ENCODE measurements around the gene TNNI3.
A peak's percentile ranks its signal among the peaks of the same experiment; 100 is the strongest.
"Not testable (repeated sequence)": the region's sequence is repeated elsewhere in the genome, so short reads cannot be mapped to it uniquely, and the experiment has no call there.

The TNNI3 gene

GRCh38 chr19:55157064-55157908, at the start of gene TNNI3:
Gene TNNI3, minus strand, starts transcription at chr19:55157732. Its CDS starts 143 bp downstream, at chr19:55157589.
- no peak for DNase-seq (ENCODE audit: low read depth, low spot score)
- POLR2A ChIA-PET, result no interaction called here
- TF ChIP-seq, protein P1, sequence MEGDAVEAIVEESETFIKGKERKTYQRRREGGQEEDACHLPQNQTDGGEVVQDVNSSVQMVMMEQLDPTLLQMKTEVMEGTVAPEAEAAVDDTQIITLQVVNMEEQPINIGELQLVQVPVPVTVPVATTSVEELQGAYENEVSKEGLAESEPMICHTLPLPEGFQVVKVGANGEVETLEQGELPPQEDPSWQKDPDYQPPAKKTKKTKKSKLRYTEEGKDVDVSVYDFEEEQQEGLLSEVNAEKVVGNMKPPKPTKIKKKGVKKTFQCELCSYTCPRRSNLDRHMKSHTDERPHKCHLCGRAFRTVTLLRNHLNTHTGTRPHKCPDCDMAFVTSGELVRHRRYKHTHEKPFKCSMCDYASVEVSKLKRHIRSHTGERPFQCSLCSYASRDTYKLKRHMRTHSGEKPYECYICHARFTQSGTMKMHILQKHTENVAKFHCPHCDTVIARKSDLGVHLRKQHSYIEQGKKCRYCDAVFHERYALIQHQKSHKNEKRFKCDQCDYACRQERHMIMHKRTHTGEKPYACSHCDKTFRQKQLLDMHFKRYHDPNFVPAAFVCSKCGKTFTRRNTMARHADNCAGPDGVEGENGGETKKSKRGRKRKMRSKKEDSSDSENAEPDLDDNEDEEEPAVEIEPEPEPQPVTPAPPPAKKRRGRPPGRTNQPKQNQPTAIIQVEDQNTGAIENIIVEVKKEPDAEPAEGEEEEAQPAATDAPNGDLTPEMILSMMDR (IDR thresholded peaks at IDR 0.05; ENCODE audit: insufficient read depth, low read length, missing control alignments), result no peak
- peak within 1 kb of the TSS; percentile 15; the same call in 1 of the 2 replicates for H3K4me3 ChIP-seq (ENCODE audit: low read depth, low read length)
- CTCF ChIA-PET, result interaction anchor here (0.6 to 3.8 kb wide), 5 partner anchors 9 to 68 kb away, joined by 3 to 32 read pairs (median 4); partner anchors contain the start of gene DNAAF3

GRCh38 chr19:55206664-55207500, 49.4 kb upstream of the TNNI3 start:
- no peak for DNase-seq (ENCODE audit: low read depth, low spot score)
- TF ChIP-seq, protein P1 (IDR thresholded peaks at IDR 0.05; ENCODE audit: insufficient read depth, low read length, missing control alignments), result no peak
- ChIA-PET POLR2A (interaction anchor here (1.1 to 1.3 kb wide), 3 partner anchors 10 to 201 kb away, joined by 3 read pairs; partner anchors contain the start of gene UBE2S), CTCF (interaction anchor here (1.4 kb wide), 1 partner anchor 211 kb away, joined by 3 read pairs; no protein-coding TSS in a partner anchor)
- H3K4me3 ChIP-seq (ENCODE audit: low read depth, low read length), result peak overlapping the region; percentile 40

DNA sequence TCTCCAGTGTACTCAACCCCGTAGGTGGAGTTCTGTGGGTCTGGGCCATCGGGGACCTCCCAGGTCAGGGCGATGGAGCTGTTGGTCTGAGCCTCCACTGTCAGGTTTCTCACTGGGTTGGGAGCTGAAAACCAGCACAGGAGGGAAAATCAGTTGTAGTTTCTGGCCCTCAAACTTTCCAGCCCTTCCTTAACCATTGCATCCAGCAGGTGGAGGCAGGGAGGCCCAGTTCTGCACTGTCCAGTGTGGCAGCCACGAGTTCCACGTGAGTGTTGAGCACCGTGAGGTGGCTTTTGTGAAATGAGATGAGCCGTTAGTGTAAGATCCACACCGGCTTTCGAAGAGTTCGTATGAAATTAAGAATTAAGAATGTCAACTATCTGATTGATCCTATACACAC, 44.7 kb upstream of the TNNI3 start:
- DNase-seq (ENCODE audit: low read depth, low spot score); H3K4me3 ChIP-seq (ENCODE audit: low read depth, low read length); POLR2A ChIA-PET: not testable (repeated sequence)
- CTCF ChIA-PET, result interaction anchor here (2.1 kb wide), 1 partner anchor 42 kb away, joined by 6 read pairs; no protein-coding TSS in a partner anchor
- TF ChIP-seq, protein P1 (IDR thresholded peaks at IDR 0.05; ENCODE audit: insufficient read depth, low read length, missing control alignments), result peak; percentile 6

GRCh38 chr19:55199620-55200204, 42.2 kb upstream of the TNNI3 start:
- ChIA-PET POLR2A (no interaction called here), CTCF (no interaction called here)
- no peak for DNase-seq (ENCODE audit: low read depth, low spot score)
- TF ChIP-seq, protein P1 (IDR thresholded peaks at IDR 0.05; ENCODE audit: insufficient read depth, low read length, missing control alignments), result no peak
- H3K4me3 ChIP-seq (ENCODE audit: low read depth, low read length), result no peak overlapping the region

- H3K4me3 ChIP-seq (ENCODE audit: low read depth, low read length), result no peak overlapping the region
- ChIA-PET POLR2A (no interaction called here), CTCF (interaction anchor here (0.9 to 1.8 kb wide), 4 partner anchors 21 to 220 kb away, joined by 3 to 6 read pairs (median 4); no protein-coding TSS in a partner anchor)
- no peak for DNase-seq (ENCODE audit: low read depth, low spot score)
- TF ChIP-seq, protein P1 (IDR thresholded peaks at IDR 0.05; ENCODE audit: insufficient read depth, low read length, missing control alignments), result no peak
These were observed 41.1 kb upstream of the TNNI3 start for GRCh38 chr19:55198651-55199050.

Data from AG04449 (cell line).